ENCODE results near the gene ZNF526.
"Not testable (repeated sequence)": the region's sequence is repeated elsewhere in the genome, so short reads cannot be mapped to it uniquely, and the experiment has no call there.

ZNF526 gene

DNA sequence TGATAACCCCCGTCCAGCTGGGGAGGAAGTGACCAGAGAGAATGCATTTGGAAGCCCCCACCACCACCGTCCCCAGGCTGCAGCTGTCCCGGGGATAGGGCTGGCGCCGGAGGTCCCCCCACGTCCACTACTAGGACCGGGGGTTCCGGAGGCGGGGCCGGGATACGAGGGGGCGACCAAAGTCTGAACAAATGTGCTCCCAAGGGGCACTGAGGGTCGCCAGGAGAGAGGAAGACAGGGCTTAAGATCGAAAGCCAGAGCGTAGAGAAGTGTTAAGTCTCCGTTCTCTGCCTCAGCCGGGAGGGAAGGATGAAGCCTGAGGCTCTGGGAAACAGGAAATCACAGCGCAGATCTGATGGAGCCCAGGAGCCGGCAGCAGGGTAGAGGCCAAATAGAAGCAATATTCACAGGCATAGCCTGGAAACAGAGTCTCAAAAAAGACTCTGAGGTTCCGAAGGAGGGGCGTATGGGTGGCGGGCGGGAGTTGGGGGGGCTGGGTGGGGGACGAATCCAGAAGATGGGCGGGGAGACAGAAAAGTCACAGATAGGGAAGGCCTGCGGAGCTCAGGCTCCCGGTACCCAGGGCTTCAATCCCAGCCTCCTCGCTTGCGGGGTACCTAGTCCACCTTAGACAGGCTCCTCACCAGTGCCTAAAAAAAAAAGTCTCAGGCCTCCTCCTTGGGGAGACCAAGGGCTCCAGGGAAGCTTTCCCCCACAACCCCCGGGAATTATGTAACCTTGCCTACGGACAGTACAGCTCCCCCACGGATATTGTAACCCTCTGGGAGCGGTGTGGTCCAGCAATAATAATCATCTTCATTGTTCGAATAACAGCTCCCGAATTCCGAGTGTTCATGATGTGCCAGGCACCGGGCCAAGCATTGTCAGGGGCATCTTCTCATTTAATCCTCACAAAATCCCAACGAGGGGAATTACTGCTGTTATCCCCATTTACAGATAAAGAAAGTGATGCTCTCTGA, 35.9 kb downstream of the ZNF526 start:
- TF ChIP-seq TCF4 (CRISPR knock-in tag; IDR thresholded peaks at IDR 0.05; ENCODE audit: borderline replicate concordance): no peak
- TF ChIP-seq, protein P1, sequence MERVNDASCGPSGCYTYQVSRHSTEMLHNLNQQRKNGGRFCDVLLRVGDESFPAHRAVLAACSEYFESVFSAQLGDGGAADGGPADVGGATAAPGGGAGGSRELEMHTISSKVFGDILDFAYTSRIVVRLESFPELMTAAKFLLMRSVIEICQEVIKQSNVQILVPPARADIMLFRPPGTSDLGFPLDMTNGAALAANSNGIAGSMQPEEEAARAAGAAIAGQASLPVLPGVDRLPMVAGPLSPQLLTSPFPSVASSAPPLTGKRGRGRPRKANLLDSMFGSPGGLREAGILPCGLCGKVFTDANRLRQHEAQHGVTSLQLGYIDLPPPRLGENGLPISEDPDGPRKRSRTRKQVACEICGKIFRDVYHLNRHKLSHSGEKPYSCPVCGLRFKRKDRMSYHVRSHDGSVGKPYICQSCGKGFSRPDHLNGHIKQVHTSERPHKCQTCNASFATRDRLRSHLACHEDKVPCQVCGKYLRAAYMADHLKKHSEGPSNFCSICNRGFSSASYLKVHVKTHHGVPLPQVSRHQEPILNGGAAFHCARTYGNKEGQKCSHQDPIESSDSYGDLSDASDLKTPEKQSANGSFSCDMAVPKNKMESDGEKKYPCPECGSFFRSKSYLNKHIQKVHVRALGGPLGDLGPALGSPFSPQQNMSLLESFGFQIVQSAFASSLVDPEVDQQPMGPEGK (CRISPR knock-in tag; IDR thresholded peaks at IDR 0.05; ENCODE audit: borderline replicate concordance): peak; percentile 41; the same call in 1 of the 2 replicates
- ATAC-seq: peak; percentile 61

DNA sequence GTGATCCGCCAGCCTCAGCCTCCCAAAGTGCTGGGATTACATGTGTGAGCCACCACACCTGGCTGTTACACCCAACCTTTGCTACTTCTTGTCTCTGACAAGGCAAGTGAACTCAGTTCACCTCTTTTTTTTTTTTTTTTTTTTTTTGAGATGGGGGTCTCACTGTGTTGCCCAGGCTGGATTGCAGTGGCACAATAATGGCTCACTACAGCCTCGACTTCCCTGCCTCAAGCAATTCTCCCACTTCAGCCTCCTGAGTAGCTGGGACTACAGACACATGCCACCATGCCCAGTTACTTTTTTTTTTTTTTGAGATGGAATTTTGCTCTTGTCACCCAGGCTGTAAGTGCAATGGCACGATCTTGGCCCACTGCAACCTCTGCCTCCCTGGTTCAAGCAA, 37.7 kb downstream of the ZNF526 start:
- ATAC-seq: not testable (repeated sequence)

DNA sequence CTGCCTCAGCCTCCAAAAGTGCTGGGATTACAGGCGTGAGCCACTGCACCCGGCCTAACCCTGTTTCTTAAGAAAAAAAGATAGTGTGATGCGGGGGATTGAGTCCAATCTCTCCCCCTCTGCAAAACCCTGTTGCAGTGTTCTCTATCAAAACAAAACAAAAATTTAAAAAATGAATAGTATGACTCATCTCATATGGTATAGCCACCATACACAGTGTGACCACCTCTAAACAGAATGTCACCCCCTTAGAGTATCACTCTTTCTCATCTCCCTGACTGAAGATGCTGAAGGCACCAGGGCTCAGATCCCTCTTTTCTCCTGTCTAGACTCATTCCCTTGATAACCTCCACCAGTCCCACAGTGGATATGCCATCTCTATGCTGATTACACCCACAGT, 41.7 kb downstream of the ZNF526 start:
- peak; percentile 25; the same call in 2 of the 3 replicates for ATAC-seq
- TF ChIP-seq ZC3H10 (CRISPR knock-in tag; IDR thresholded peaks at IDR 0.05) (no peak), ISL1 (CRISPR knock-in tag; IDR thresholded peaks at IDR 0.05) (no peak), ESRRG (CRISPR knock-in tag; IDR thresholded peaks at IDR 0.05) (no peak), ZFP30 (CRISPR knock-in tag; IDR thresholded peaks at IDR 0.05) (no peak), TCF4 (CRISPR knock-in tag; IDR thresholded peaks at IDR 0.05; ENCODE audit: borderline replicate concordance) (no peak), ARNTL (CRISPR knock-in tag; IDR thresholded peaks at IDR 0.05; ENCODE audit: borderline replicate concordance, low read depth) (no peak), ZNF70 (CRISPR knock-in tag; IDR thresholded peaks at IDR 0.05) (no peak)

DNA sequence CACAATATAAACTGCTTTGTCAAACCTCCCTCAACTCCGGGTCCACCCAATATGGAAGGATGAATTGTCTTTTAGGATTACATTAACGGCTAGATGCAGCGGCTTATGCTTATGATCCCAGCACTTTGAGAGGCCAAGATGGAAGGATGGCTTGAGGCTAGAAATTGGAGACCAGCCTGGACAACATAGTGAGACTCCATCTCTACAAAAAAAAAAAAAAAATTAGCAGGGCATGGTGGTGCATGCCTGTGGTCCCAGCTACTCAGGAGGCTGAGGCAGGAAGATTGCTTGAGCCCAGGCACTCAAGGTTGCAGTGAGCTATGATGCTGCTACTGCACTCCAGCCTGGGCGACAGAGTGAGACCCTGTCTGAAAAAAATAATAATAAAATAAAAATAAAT, 46.0 kb downstream of the ZNF526 start:
- not testable (repeated sequence) for ATAC-seq

DNA sequence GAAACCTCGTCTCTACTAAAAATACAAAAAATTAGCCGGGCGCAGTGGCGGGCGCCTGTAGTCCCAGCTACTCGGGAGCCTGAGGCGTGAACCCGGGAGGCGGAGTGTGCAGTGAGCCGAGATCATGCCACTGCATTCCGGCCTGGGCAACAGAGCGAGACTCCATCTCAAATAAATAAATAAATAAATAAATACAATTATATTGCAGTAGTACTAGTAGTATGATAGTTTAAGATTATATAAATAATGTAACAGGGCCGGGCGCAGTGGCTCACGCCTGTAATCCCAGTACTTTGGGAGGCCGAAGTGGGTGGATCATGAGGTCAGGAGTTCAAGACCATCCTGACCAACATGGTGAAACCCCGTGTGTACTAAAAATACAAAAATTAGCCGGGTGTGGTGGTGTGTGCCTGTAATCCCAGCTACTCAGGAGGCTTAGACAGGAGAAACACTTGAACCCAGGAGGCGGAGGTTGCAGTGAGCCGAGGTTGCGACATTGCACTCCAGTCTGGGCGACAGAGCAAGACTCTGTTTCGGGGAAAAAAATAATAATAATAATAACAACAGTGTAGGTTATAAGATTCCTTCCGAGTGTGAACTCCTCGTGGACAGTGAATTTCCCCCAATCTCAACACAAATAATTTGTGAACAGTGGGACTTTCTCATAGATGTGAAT, 47.0 kb downstream of the ZNF526 start:
- ATAC-seq: not testable (repeated sequence)

DNA sequence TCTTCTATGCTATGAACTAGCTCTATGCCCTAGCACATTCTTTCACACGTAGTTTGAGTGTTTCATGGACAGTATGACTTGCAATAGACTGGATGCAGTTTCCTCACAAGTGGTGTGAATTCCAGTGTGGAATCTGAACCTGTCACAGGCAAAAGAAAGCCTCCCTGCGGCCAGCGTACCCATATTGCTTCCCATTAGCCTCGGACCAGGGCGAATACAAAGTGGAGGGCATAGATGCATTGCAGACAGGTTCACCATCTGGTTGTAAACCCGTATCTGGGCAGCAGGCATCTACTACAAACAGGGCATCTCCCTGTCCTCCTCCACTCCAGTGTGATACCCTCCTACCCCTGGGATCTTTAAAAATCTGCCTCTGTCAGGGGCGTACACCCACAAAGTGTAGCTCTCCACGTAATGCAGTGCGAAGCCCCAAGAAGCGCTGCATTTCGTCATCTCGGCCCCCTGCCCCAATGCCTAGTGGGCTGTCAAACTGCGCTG, 47.6 kb downstream of the ZNF526 start:
- no peak for ATAC-seq
- no peak for TF ChIP-seq ZNF8 (CRISPR knock-in tag; IDR thresholded peaks at IDR 0.05)
- TF ChIP-seq, protein P2, sequence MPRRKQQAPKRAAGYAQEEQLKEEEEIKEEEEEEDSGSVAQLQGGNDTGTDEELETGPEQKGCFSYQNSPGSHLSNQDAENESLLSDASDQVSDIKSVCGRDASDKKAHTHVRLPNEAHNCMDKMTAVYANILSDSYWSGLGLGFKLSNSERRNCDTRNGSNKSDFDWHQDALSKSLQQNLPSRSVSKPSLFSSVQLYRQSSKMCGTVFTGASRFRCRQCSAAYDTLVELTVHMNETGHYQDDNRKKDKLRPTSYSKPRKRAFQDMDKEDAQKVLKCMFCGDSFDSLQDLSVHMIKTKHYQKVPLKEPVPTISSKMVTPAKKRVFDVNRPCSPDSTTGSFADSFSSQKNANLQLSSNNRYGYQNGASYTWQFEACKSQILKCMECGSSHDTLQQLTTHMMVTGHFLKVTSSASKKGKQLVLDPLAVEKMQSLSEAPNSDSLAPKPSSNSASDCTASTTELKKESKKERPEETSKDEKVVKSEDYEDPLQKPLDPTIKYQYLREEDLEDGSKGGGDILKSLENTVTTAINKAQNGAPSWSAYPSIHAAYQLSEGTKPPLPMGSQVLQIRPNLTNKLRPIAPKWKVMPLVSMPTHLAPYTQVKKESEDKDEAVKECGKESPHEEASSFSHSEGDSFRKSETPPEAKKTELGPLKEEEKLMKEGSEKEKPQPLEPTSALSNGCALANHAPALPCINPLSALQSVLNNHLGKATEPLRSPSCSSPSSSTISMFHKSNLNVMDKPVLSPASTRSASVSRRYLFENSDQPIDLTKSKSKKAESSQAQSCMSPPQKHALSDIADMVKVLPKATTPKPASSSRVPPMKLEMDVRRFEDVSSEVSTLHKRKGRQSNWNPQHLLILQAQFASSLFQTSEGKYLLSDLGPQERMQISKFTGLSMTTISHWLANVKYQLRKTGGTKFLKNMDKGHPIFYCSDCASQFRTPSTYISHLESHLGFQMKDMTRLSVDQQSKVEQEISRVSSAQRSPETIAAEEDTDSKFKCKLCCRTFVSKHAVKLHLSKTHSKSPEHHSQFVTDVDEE (CRISPR knock-in tag; IDR thresholded peaks at IDR 0.05): no peak
- TF ChIP-seq ESRRG (CRISPR knock-in tag; IDR thresholded peaks at IDR 0.05): no peak
- TF ChIP-seq BACH2 (CRISPR knock-in tag; IDR thresholded peaks at IDR 0.05; ENCODE audit: borderline replicate concordance): no peak
- TF ChIP-seq RARB (CRISPR knock-in tag; IDR thresholded peaks at IDR 0.05): no peak
- no peak for TF ChIP-seq TOX (CRISPR knock-in tag; IDR thresholded peaks at IDR 0.05; ENCODE audit: borderline replicate concordance)
- TF ChIP-seq ZFP30 (CRISPR knock-in tag; IDR thresholded peaks at IDR 0.05): no peak
- TF ChIP-seq, protein P1 (CRISPR knock-in tag; IDR thresholded peaks at IDR 0.05; ENCODE audit: borderline replicate concordance): no peak
- no peak for TF ChIP-seq OSR1 (CRISPR knock-in tag; IDR thresholded peaks at IDR 0.05)
- no peak for TF ChIP-seq GLIS3 (CRISPR knock-in tag; IDR thresholded peaks at IDR 0.05)
- TF ChIP-seq SNAI2 (CRISPR knock-in tag; IDR thresholded peaks at IDR 0.05): no peak
- TF ChIP-seq, protein P3, sequence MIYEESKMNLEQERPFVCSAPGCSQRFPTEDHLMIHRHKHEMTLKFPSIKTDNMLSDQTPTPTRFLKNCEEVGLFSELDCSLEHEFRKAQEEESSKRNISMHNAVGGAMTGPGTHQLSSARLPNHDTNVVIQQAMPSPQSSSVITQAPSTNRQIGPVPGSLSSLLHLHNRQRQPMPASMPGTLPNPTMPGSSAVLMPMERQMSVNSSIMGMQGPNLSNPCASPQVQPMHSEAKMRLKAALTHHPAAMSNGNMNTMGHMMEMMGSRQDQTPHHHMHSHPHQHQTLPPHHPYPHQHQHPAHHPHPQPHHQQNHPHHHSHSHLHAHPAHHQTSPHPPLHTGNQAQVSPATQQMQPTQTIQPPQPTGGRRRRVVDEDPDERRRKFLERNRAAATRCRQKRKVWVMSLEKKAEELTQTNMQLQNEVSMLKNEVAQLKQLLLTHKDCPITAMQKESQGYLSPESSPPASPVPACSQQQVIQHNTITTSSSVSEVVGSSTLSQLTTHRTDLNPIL (CRISPR knock-in tag; IDR thresholded peaks at IDR 0.05; ENCODE audit: low read depth): no peak
- no peak for TF ChIP-seq CSDC2 (CRISPR knock-in tag; IDR thresholded peaks at IDR 0.05)
- TF ChIP-seq ARNTL (CRISPR knock-in tag; IDR thresholded peaks at IDR 0.05; ENCODE audit: borderline replicate concordance, low read depth): no peak
- no peak for TF ChIP-seq ISL1 (CRISPR knock-in tag; IDR thresholded peaks at IDR 0.05)
- no peak for TF ChIP-seq ZC3H10 (CRISPR knock-in tag; IDR thresholded peaks at IDR 0.05)
- no peak for TF ChIP-seq ZNF70 (CRISPR knock-in tag; IDR thresholded peaks at IDR 0.05)
- TF ChIP-seq, protein P4, sequence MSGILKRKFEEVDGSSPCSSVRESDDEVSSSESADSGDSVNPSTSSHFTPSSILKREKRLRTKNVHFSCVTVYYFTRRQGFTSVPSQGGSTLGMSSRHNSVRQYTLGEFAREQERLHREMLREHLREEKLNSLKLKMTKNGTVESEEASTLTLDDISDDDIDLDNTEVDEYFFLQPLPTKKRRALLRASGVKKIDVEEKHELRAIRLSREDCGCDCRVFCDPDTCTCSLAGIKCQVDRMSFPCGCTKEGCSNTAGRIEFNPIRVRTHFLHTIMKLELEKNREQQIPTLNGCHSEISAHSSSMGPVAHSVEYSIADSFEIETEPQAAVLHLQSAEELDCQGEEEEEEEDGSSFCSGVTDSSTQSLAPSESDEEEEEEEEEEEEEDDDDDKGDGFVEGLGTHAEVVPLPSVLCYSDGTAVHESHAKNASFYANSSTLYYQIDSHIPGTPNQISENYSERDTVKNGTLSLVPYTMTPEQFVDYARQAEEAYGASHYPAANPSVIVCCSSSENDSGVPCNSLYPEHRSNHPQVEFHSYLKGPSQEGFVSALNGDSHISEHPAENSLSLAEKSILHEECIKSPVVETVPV (CRISPR knock-in tag; IDR thresholded peaks at IDR 0.05): no peak

All from SK-N-SH treated with all-trans-retinoic acid at 6 μM for 48 hours (cell line).